Measurements from ENCODE around the gene SLC35G4. TPM values are rescaled to one million over a fixed set of nuclear protein-coding genes. Genes with fewer than 3 reads are reported as not detected.

The SLC35G4 gene
- polyA plus RNA-seq, 6 donors from 2014 or later: not detected

DNA sequence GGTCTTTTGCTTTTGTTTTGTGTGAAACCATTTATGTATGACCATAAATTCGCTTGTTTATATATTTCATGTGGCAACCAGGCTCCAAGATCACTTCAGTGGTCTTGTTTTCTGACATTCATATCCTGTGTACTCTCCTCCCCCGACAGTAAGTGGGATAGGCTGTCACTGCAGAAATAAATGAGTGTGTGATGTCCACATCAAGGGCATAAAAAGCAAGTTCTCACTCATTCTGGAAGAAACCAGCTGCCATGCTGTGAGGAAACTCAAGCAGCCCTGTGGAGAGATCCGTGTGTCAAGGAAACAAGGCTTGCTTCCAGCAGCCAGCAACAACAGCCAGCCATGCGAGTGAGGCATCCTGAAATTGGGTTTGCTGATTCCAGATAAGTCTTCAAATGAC, 40.4 kb downstream of the SLC35G4 start:
- DNase-seq: no peak
- no peak overlapping the region for H3K4me3 Mint-ChIP-seq
- peaks cover 0 to 6% of the 10 kb centered on the region in 2 donors for H3K36me3 Mint-ChIP-seq
- H3K9me3 Mint-ChIP-seq: peaks cover 0 to 19% (median 11%) of the 10 kb centered on the region in 7 donors
- no peak overlapping the region for H3K27ac Mint-ChIP-seq
- peaks cover 22 to 43% (median 33%) of the 10 kb centered on the region in 3 donors for H3K27me3 Mint-ChIP-seq
- no peaks in the 10 kb centered on the region for H3K4me1 Mint-ChIP-seq
- ATAC-seq (ENCODE audit: low read depth in 2 of 2): no peak

DNA sequence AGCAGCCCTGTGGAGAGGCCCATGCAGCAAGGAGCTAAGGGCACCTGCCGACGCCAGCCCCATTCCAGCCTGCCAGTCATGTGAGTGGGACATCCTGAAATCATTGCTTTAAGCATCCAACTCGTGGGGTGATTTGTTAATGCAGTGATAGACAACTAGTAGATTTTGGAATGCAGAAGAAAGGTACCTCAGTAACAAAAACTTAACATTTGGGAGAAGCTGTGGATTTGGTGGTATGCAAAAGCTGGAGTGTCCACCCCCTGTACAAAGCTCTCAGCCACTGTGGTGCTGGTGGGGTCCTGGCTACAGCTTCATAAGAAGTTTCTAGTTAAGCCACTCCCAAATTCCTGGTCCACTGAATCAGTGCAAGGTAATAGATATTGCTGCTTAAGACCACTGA, 42.5 kb downstream of the SLC35G4 start:
- H3K36me3 Mint-ChIP-seq: peaks cover 0 to 6% of the 10 kb centered on the region in 2 donors
- H3K9me3 Mint-ChIP-seq: peaks cover 0 to 19% (median 10%) of the 10 kb centered on the region in 7 donors
- ATAC-seq (ENCODE audit: low read depth in 2 of 2) (no peak), DNase-seq (no peak)
- H3K4me3 Mint-ChIP-seq: no peak overlapping the region
- peaks cover 0 to 7% (median 7%) of the 10 kb centered on the region in 3 donors for H3K4me1 Mint-ChIP-seq
- peaks cover 33 to 43% (median 41%) of the 10 kb centered on the region in 3 donors for H3K27me3 Mint-ChIP-seq
- H3K27ac Mint-ChIP-seq: no peak overlapping the region

- H3K27ac Mint-ChIP-seq: no peak overlapping the region
- ATAC-seq (ENCODE audit: low read depth in 2 of 2): no peak
- peaks cover 46 to 59% (median 55%) of the 10 kb centered on the region in 3 donors for H3K27me3 Mint-ChIP-seq
- H3K36me3 Mint-ChIP-seq: peaks cover 0 to 12% of the 10 kb centered on the region in 2 donors
- H3K4me1 Mint-ChIP-seq: peaks cover 0 to 7% (median 7%) of the 10 kb centered on the region in 3 donors
- DNase-seq: no peak
- H3K9me3 Mint-ChIP-seq: peaks cover 0 to 15% (median 7%) of the 10 kb centered on the region in 7 donors
- H3K4me3 Mint-ChIP-seq: peak overlapping the region in 1 of 8 donors; percentile 1
Measured at GRCh38 chr18:11653521-11653920, 44.1 kb downstream of the SLC35G4 start.

- Mint-ChIP-seq H3K27me3 (peaks cover 60 to 62% (median 61%) of the 10 kb centered on the region in 3 donors), H3K9me3 (peaks cover 0 to 5% (median 0%) of the 10 kb centered on the region in 7 donors), H3K4me1 (peaks cover 0 to 7% (median 7%) of the 10 kb centered on the region in 3 donors), H3K27ac (no peak overlapping the region), H3K4me3 (peak overlapping the region in 1 of 8 donors; percentile 59), H3K36me3 (peaks cover 0 to 17% of the 10 kb centered on the region in 2 donors)
- ATAC-seq (ENCODE audit: low read depth in 2 of 2) (no peak), DNase-seq (peak; percentile 10)
Measured at GRCh38 chr18:11654736-11655605, 45.6 kb downstream of the SLC35G4 start.

GRCh38 chr18:11655606-11655932, 46.2 kb downstream of the SLC35G4 start:
- peaks cover 56 to 61% (median 60%) of the 10 kb centered on the region in 3 donors for H3K27me3 Mint-ChIP-seq
- H3K4me3 Mint-ChIP-seq: peak overlapping the region in 1 of 8 donors; percentile 59
- peaks cover 0 to 5% (median 0%) of the 10 kb centered on the region in 7 donors for H3K9me3 Mint-ChIP-seq
- H3K4me1 Mint-ChIP-seq: peaks cover 0 to 7% (median 7%) of the 10 kb centered on the region in 3 donors
- peak overlapping the region in 2 of 6 donors; percentile 6 to 49 for H3K27ac Mint-ChIP-seq
- H3K36me3 Mint-ChIP-seq: peaks cover 0 to 17% of the 10 kb centered on the region in 2 donors
- no peak for DNase-seq
- no peak for ATAC-seq (ENCODE audit: low read depth in 2 of 2)

GRCh38 chr18:11657152-11657551, 47.8 kb downstream of the SLC35G4 start:
- no peak for ATAC-seq (ENCODE audit: low read depth in 2 of 2)
- H3K4me1 Mint-ChIP-seq: peaks cover 0 to 7% (median 7%) of the 10 kb centered on the region in 3 donors
- H3K4me3 Mint-ChIP-seq: no peak overlapping the region
- peaks cover 40 to 60% (median 45%) of the 10 kb centered on the region in 3 donors for H3K27me3 Mint-ChIP-seq
- no peak overlapping the region for H3K27ac Mint-ChIP-seq
- DNase-seq: no peak
- peaks cover 0 to 17% of the 10 kb centered on the region in 2 donors for H3K36me3 Mint-ChIP-seq
- peaks cover 0 to 5% (median 0%) of the 10 kb centered on the region in 7 donors for H3K9me3 Mint-ChIP-seq

DNA sequence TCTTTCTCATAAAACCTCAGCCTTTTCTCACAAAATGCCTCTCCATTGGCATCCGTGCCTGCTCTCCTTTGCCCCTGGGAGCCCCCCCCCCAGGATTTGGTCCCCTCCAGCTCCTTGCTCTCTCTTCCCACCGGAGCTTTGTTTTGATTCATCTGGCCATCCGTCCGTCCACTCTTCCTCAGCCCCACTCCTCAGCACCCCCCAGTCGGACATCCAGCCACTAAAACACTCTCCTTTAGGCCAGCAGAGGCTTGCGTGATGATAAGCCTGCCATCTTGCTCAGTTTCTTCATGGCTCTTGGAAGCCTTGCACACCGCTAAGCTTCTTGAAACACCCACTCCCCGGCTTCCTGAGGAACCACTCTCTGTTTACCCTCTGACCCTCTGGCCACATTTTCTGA, 48.2 kb downstream of the SLC35G4 start:
- Mint-ChIP-seq H3K27me3 (peaks cover 39 to 59% (median 44%) of the 10 kb centered on the region in 3 donors), H3K36me3 (peaks cover 0 to 17% of the 10 kb centered on the region in 2 donors), H3K9me3 (peaks cover 0 to 5% (median 0%) of the 10 kb centered on the region in 7 donors), H3K4me1 (peaks cover 0 to 7% (median 7%) of the 10 kb centered on the region in 3 donors), H3K27ac (no peak overlapping the region), H3K4me3 (no peak overlapping the region)
- DNase-seq: no peak
- ATAC-seq (ENCODE audit: low read depth in 2 of 2): no peak

- Mint-ChIP-seq H3K36me3 (peaks cover 0 to 17% of the 10 kb centered on the region in 2 donors), H3K27ac (no peak overlapping the region), H3K4me3 (no peak overlapping the region), H3K27me3 (peaks cover 38 to 57% (median 44%) of the 10 kb centered on the region in 3 donors), H3K9me3 (peaks cover 0 to 5% (median 0%) of the 10 kb centered on the region in 7 donors), H3K4me1 (peaks cover 0 to 7% (median 7%) of the 10 kb centered on the region in 3 donors)
- DNase-seq (no peak), ATAC-seq (ENCODE audit: low read depth in 2 of 2) (no peak)
Measured at GRCh38 chr18:11658019-11658418, 48.6 kb downstream of the SLC35G4 start.

GRCh38 chr18:11658989-11659388, 49.6 kb downstream of the SLC35G4 start:
- no peak for ATAC-seq (ENCODE audit: low read depth in 2 of 2)
- H3K4me3 Mint-ChIP-seq: no peak overlapping the region
- no peak for DNase-seq
- H3K4me1 Mint-ChIP-seq: peaks cover 0 to 7% (median 7%) of the 10 kb centered on the region in 3 donors
- peaks cover 0 to 5% (median 0%) of the 10 kb centered on the region in 7 donors for H3K9me3 Mint-ChIP-seq
- peaks cover 0 to 17% of the 10 kb centered on the region in 2 donors for H3K36me3 Mint-ChIP-seq
- no peak overlapping the region for H3K27ac Mint-ChIP-seq
- H3K27me3 Mint-ChIP-seq: peaks cover 28 to 49% (median 34%) of the 10 kb centered on the region in 3 donors

Other genes starting within 250 kb of the SLC35G4 start
- gene GNAL, start 79.7 kb downstream of the SLC35G4 start, polyA plus RNA-seq (ENCODE audit: low read depth in 6 of 6): under 1 TPM in 4 of 6 donors, not detected in 2; 0.05 to 0.48 (median 0.14) TPM
- gene CHMP1B, start 241.8 kb downstream of the SLC35G4 start, polyA plus RNA-seq (ENCODE audit: low read depth in 6 of 6): 100 to 1,000 TPM in 3 of 6 donors, 10 to 100 TPM in 3; 93.4 to 119 (median 101) TPM

Data from naive B cell (primary cell).